Retinal pigment epithelial cell (primary cell): Measurements from ENCODE around the gene CLK4.

Experiments used
- DNase-seq: peaks from one replicate; pipeline ENCODE4 v3.0.0-alpha.2; 2010; ENCODE audit warnings: low read depth
- H3K4me3 ChIP-seq: 2 replicates; pipeline ENCODE4 v1.5.1; 2011; ENCODE audit warnings: mild to moderate bottlenecking, low read length, control low read depth, moderate library complexity
- CTCF ChIP-seq: conservative IDR thresholded peaks from 2 replicates; pipeline ENCODE4 v1.5.1; 2011; ENCODE audit warnings: low read depth, low read length, control low read depth, inconsistent platforms

Gene CLK4

GRCh38 chr5:178569485-178569884, 57.4 kb downstream of the CLK4 start:
- no peak for TF ChIP-seq CTCF
- DNase-seq = no peak
- no peak overlapping the region for H3K4me3 ChIP-seq

GRCh38 chr5:178564811-178565550, 61.9 kb downstream of the CLK4 start:
- no peak overlapping the region for H3K4me3 ChIP-seq
- DNase-seq = no peak
- no peak for TF ChIP-seq CTCF

- no peak overlapping the region for H3K4me3 ChIP-seq
Measured at GRCh38 chr5:178564397-178564796, 62.5 kb downstream of the CLK4 start.

GRCh38 chr5:178563621-178564020, 63.2 kb downstream of the CLK4 start:
- DNase-seq = no peak
- no peak overlapping the region for H3K4me3 ChIP-seq
- no peak for TF ChIP-seq CTCF

More at GRCh38 chr5:178564397-178564796, 62.5 kb downstream of the CLK4 start:
- no peak for TF ChIP-seq CTCF
- no peak for DNase-seq

GRCh38 chr5:178561746-178562264, 65.0 kb downstream of the CLK4 start:
- no peak overlapping the region for H3K4me3 ChIP-seq
- no peak for TF ChIP-seq CTCF
- no peak for DNase-seq

GRCh38 chr5:178560911-178561310, 65.9 kb downstream of the CLK4 start:
- DNase-seq = no peak
- no peak for TF ChIP-seq CTCF
- no peak overlapping the region for H3K4me3 ChIP-seq

- no peak for DNase-seq
- H3K4me3 ChIP-seq = no peak overlapping the region
- no peak for TF ChIP-seq CTCF
Measured at GRCh38 chr5:178557416-178557815, 69.4 kb downstream of the CLK4 start.
